K562 (cell line): ENCODE results near the gene MAEL. TPM values are rescaled to one million over a fixed set of nuclear protein-coding genes. Genes with fewer than 3 reads are reported as not detected.

Source experiments
- ATAC-seq: fragments of 200-7000 bp; cut with Tn5 transposase; 3 replicates; pipeline ENCODE4 v1.9.1; 2020; ENCODE audit warnings: moderate library complexity
- BruUV-seq: library from RNA; stranded (reverse); fragments of 400-500 nt; replicated peaks from 2 replicates; lab custom pipeline; 2021; lab: Mats Ljungman, UMichigan
- CTCF ChIA-PET: fragments of 300-600 bp; formaldehyde crosslinking; extraction: SDS; loops from one replicate; lab custom pipeline; 2021; ENCODE audit warnings: low intra/inter-chr PET ratio; lab: Yijun Ruan, JAX
- POLR2A ChIA-PET: fragments of 300-600, 350-650 bp; sonication (Branson Sonifier 250); formaldehyde crosslinking; extraction: SDS; loops from one replicate; lab custom pipeline; 2021; ENCODE audit warnings: antibody characterized with exemption, inconsistent platforms; lab: Yijun Ruan, JAX
- DNase-seq, 4 experiments: peaks; one replicate each; pipeline versions ENCODE4 v3.0.0 to v3.0.0-alpha.2; 2011 to 2018; ENCODE audit warnings: low spot score in 3 of 4, mixed read lengths in 3 of 4; ENCODE audit errors: extremely low read depth in 1 of 4
- FAIRE-seq: peaks from 2 replicates; lab custom pipeline; 2011; peaks lifted over from hg19 to GRCh38; lab: Jason Lieb, UNC
- H2AFZ ChIP-seq: 2 replicates; pipeline ENCODE4 v1.6.0; 2011; ENCODE audit warnings: low read depth, low read length, control low read depth, inconsistent platforms
- H3K27ac ChIP-seq: fragments of 200-600 bp; 3 replicates; pipeline ENCODE4 v1.8.0; 2011; ENCODE audit warnings: low read depth, mild to moderate bottlenecking, control low read depth, inconsistent platforms, low read length, moderate library complexity, mixed read lengths; ENCODE audit errors: extremely low read depth
- H3K27me3 ChIP-seq, 2 experiments: fragments of 300-600 bp in 1 of 2; 2 replicates in 1 of 2; 3 replicates in 1 of 2; pipeline versions ENCODE4 v1.6.0 to v1.8.0; 2011; ENCODE audit warnings: inconsistent platforms in 2 of 2, low read length in 2 of 2, mild to moderate bottlenecking in 1 of 2, mixed read lengths in 1 of 2, moderate library complexity in 1 of 2; ENCODE audit not compliant: control insufficient read depth in 2 of 2, insufficient read depth in 2 of 2
- H3K36me3 ChIP-seq: fragments of 300-600 bp; 3 replicates; pipeline ENCODE4 v1.8.0; 2011; ENCODE audit warnings: mild to moderate bottlenecking, low read length, inconsistent platforms; ENCODE audit not compliant: control insufficient read depth, insufficient read depth
- H3K4me1 ChIP-seq, 2 experiments: fragments of 200-600 bp in 1 of 2; replicated peaks in 1 of 2; 2 replicates in 1 of 2; 3 replicates in 1 of 2; pipeline versions ENCODE4 v1.5.1 to v1.8.0; 2011; ENCODE audit warnings: inconsistent platforms in 2 of 2, low read length in 2 of 2, mild to moderate bottlenecking in 1 of 2, mixed read lengths in 1 of 2, moderate library complexity in 1 of 2; ENCODE audit not compliant: control insufficient read depth in 2 of 2, insufficient read depth in 2 of 2
- H3K4me2 ChIP-seq: 2 replicates; pipeline ENCODE4 v1.6.1; 2011; ENCODE audit warnings: low read length, control low read depth, inconsistent platforms, mixed read lengths; ENCODE audit not compliant: insufficient read depth
- H3K4me3 ChIP-seq: fragments of 200-600 bp; sonication (generic), shearing (Covaris generic); 2 replicates; pipeline ENCODE4 v1.5.1; 2016; ENCODE audit warnings: control low read depth, inconsistent platforms
- H3K79me2 ChIP-seq: fragments of 200-600 bp; 3 replicates; pipeline ENCODE4 v1.8.0; 2011; ENCODE audit warnings: low read length, inconsistent platforms; ENCODE audit not compliant: control insufficient read depth, insufficient read depth
- H3K9ac ChIP-seq, 2 experiments: 2 replicates each; pipeline versions ENCODE4 v1.6.0 to v1.6.1; 2011; ENCODE audit warnings: low read depth in 2 of 2, low read length in 2 of 2, control low read depth in 1 of 2, inconsistent platforms in 1 of 2, mild to moderate bottlenecking in 1 of 2, mixed read lengths in 1 of 2; ENCODE audit not compliant: insufficient read depth in 1 of 2
- H3K9me1 ChIP-seq: one replicate; pipeline ENCODE4 v1.6.0; 2011; ENCODE audit warnings: inconsistent platforms, mild to moderate bottlenecking, low read length, moderate library complexity; ENCODE audit not compliant: control insufficient read depth, insufficient read depth
- H3K9me3 ChIP-seq: replicated peaks from 2 replicates; pipeline ENCODE4 v1.5.1; 2011; ENCODE audit warnings: low read depth, low read length, inconsistent platforms; ENCODE audit not compliant: control insufficient read depth, insufficient read depth
- H4K20me1 ChIP-seq: replicated peaks from 2 replicates; pipeline ENCODE4 v1.6.1; 2011; ENCODE audit warnings: low read length, inconsistent platforms, mixed read lengths; ENCODE audit not compliant: control insufficient read depth, insufficient read depth
- CEBPB ChIP-seq: fragments of 450-650 bp; IDR thresholded peaks from 2 replicates; pipeline ENCODE4 v1.6.1; 2016; ENCODE audit warnings: missing genetic modification characterization, missing compliant biosample characterization
- CEBPG ChIP-seq, 3 experiments: fragments of 200-800 bp in 1 of 3; sonication (Bioruptor generic) in 1 of 3; sonication (generic) in 1 of 3; formaldehyde crosslinking in 1 of 3; IDR thresholded peaks in 2 of 3; conservative IDR thresholded peaks in 1 of 3; 2 replicates each; pipeline versions ENCODE4 v1.6.1 to v1.8.0; 2016 to 2022; ENCODE audit warnings: missing compliant biosample characterization in 2 of 3, missing genetic modification characterization in 2 of 3, mild to moderate bottlenecking in 1 of 3, missing genetic modification reagents in 1 of 3
- HCFC1 ChIP-seq: IDR thresholded peaks from 2 replicates; pipeline ENCODE4 v1.6.1; 2012; ENCODE audit warnings: low read depth, low read length, improper control_type of control experiment
- ZNF445 ChIP-seq: fragments of 250-450 bp; sonication (Bioruptor Pico); IDR thresholded peaks from 2 replicates; pipeline ENCODE4 v1.4.0; 2020; ENCODE audit warnings: low read depth, mild to moderate bottlenecking, moderate library complexity
- ZZZ3 ChIP-seq: fragments of 450-650 bp; IDR thresholded peaks from 2 replicates; pipeline ENCODE4 v1.6.1; 2016; ENCODE audit warnings: antibody characterized with exemption, mild to moderate bottlenecking, moderate library complexity
- WGBS: fragments of 100-300 bp; shearing (Covaris generic); methylation state at CpG from one replicate; pipeline ENCODE4 v1.1.6; 2016; ENCODE audit warnings: low coverage, mixed read lengths; ENCODE audit not compliant: insufficient coverage; ENCODE audit errors: missing lambda C conversion rate; 5-methylcytosine and 5-hydroxymethylcytosine counted together
- in situ Hi-C: fragments of 300-500 bp; cut with MboI; formaldehyde crosslinking; loops from 4 replicates; pipeline ENCODE4 v1.15.0; 2018; ENCODE audit warnings: inconsistent platforms, mixed read lengths
- intact Hi-C: fragments of 100-400 bp; cut with micrococcal nuclease; formaldehyde crosslinking; loops from 2 replicates; pipeline ENCODE4 v1.14.2; 2022
- polyA plus RNA-seq, 8 experiments: library from polyadenylated mRNA; depleted of rRNA in 4 of 8; stranded (reverse) in 5 of 8; unstranded in 3 of 8; fragments of >200 nt; fragmentation: Nextera tagmentation in 2 of 8; fragmentation: Illumina TruSeq in 1 of 8; extraction: Ambion mirVana in 2 of 8; extraction: Trizol in 1 of 8; gene quantifications; 2 replicates each; pipeline versions ENCODE4 v1.2.1 to v1.2.3, GENCODE V29; 2011 to 2014; ENCODE audit warnings: inconsistent platforms in 1 of 8, missing spikeins in 1 of 8
- total RNA-seq, 7 experiments: library from RNA; depleted of rRNA in 6 of 7; stranded (reverse); fragments of >200 nt in 6 of 7; fragmentation: Illumina TruSeq in 2 of 7; extraction: Trizol in 2 of 7; gene quantifications; 2 replicates each; pipeline versions ENCODE4 v1.2.1 to v1.2.3, GENCODE V29; 2011 to 2021; ENCODE audit warnings: low replicate concordance in 1 of 7
- TF ChIP-seq, protein P1 (sequence below): fragments of 450-650 bp; formaldehyde crosslinking; IDR thresholded peaks from 2 replicates; pipeline ENCODE4 v1.4.0; 2020; ENCODE audit warnings: mild to moderate bottlenecking, moderate library complexity

The MAEL gene
- total and polyA plus RNA-seq, 9 of the 15 experiments (the other 6 are each of a cell fraction or from before 2014, with no cell fraction given), result 0.11 to 1.9 (median 0.75) TPM

DNA sequence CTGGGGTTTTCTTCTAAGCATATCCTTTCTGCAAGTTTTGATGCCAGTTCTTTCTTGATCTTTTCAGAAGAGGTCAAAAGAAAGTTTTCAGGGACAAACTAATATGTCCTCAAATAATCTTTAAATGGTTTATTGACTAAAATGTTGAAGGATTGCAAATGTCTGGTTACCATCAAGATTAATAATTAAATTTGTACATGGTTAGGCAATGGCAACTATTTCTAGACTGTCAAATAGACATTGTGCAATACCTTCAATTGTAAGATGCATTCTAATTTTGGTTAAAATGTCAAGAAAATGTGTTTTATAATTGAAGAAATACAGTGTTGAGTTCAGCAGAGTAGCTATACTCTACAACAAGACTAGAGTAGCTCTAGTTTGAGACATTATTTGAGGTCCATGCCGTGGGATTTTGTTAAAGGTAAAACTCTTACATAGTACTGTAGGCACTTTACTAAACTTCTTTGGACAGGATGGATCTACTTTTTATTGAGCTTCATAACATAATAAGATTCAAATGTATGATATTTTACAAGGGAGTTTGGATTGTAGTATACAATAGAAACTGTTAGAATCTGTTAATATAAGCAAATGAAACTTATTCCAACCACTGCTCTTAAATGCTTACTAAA lies 22.6 kb downstream of the MAEL start:
- CTCF ChIA-PET, result no interaction called here
- in situ Hi-C loops, result no loop called here
- 0% methylated on average over 1 of the region's 1 CpG for WGBS

More for the DNA sequence above, 22.6 kb downstream of the MAEL start:
- no peak overlapping the region for H3K4me3 ChIP-seq
- H3K79me2 ChIP-seq, result no peaks in the 10 kb centered on the region
- TF ChIP-seq CEBPG (CRISPR knock-in tag; IDR thresholded peaks at IDR 0.05), result no peak
- TF ChIP-seq CEBPG (tag; conservative IDR thresholded peaks at IDR 0.05 in 1 of 2, IDR thresholded peaks at IDR 0.05 in 1 of 2), result peak; percentile 48 to 89; a peak in 3 of 4 replicates
- TF ChIP-seq ZNF445 (CRISPR knock-in tag), result no peak
- TF ChIP-seq CEBPB (tag), result peak; percentile 84
- TF ChIP-seq, protein P1, sequence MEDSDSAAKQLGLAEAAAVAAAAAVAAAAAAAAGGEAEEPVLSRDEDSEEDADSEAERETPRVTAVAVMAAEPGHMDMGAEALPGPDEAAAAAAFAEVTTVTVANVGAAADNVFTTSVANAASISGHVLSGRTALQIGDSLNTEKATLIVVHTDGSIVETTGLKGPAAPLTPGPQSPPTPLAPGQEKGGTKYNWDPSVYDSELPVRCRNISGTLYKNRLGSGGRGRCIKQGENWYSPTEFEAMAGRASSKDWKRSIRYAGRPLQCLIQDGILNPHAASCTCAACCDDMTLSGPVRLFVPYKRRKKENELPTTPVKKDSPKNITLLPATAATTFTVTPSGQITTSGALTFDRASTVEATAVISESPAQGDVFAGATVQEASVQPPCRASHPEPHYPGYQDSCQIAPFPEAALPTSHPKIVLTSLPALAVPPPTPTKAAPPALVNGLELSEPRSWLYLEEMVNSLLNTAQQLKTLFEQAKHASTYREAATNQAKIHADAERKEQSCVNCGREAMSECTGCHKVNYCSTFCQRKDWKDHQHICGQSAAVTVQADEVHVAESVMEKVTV (CRISPR knock-in tag), result no peak
- TF ChIP-seq HCFC1, result no peak
- no peak for TF ChIP-seq ZZZ3
- no peak for DNase-seq
- H3K4me2 ChIP-seq, result no peak overlapping the region
- H3K9me1 ChIP-seq, result no peaks in the 10 kb centered on the region
- H3K9me3 ChIP-seq, result no peaks in the 10 kb centered on the region
- BruUV-seq, result no TSS peak
- no peaks in the 10 kb centered on the region for H4K20me1 ChIP-seq
- no peak overlapping the region for H2AFZ ChIP-seq
- no peak overlapping the region for H3K9ac ChIP-seq
- FAIRE-seq, result no peak
- no peaks in the 10 kb centered on the region for H3K36me3 ChIP-seq
- intact Hi-C loops, result no loop called here
- POLR2A ChIA-PET, result no interaction called here
- no peaks in the 10 kb centered on the region for H3K4me1 ChIP-seq
- no peak overlapping the region for H3K27ac ChIP-seq
- no peaks in the 10 kb centered on the region; a peak in 3 of 5 replicates for H3K27me3 ChIP-seq
- ATAC-seq, result no peak
